SKM-1 treated with dmso at 0.1 percent for 144 hours (cell line): Measurements from ENCODE around the gene SEMA6A.
A peak's percentile ranks its signal among the peaks of the same experiment; 100 is the strongest.

Experiments
- DNase-seq: peaks from one replicate; lab custom pipeline; 2025; ENCODE audit not compliant: unreplicated experiment; lab: John Stamatoyannopoulos, UW

SEMA6A gene

GRCh38 chr5:116497631-116498030 lies 77.0 kb downstream of the SEMA6A start:
- no peak for DNase-seq

- no peak for DNase-seq
Measured at GRCh38 chr5:116495786-116496357, 78.8 kb downstream of the SEMA6A start.

- no peak for DNase-seq
Measured at GRCh38 chr5:116494784-116495450, 79.7 kb downstream of the SEMA6A start.

GRCh38 chr5:116492776-116493175 lies 81.8 kb downstream of the SEMA6A start:
- no peak for DNase-seq

- peak; percentile 78 for DNase-seq
Measured at GRCh38 chr5:116492016-116492623, 82.5 kb downstream of the SEMA6A start.

- DNase-seq: no peak
Measured at GRCh38 chr5:116488356-116489041, 86.1 kb downstream of the SEMA6A start.

- DNase-seq: no peak
Measured at GRCh38 chr5:116487045-116487444, 87.6 kb downstream of the SEMA6A start.

- no peak for DNase-seq
Measured at GRCh38 chr5:116486588-116486987, 88.0 kb downstream of the SEMA6A start.

- DNase-seq: no peak
Measured at GRCh38 chr5:116484645-116485044, 90.0 kb downstream of the SEMA6A start.

GRCh38 chr5:116482394-116482793 lies 92.2 kb downstream of the SEMA6A start:
- DNase-seq: no peak

- no peak for DNase-seq
Measured at GRCh38 chr5:116480894-116481510, 93.6 kb downstream of the SEMA6A start.

- DNase-seq: no peak
Measured at GRCh38 chr5:116479776-116480675, 94.6 kb downstream of the SEMA6A start.

- DNase-seq: no peak
Measured at GRCh38 chr5:116478491-116478890, 96.1 kb downstream of the SEMA6A start.

- DNase-seq: no peak
Measured at GRCh38 chr5:116476897-116477537, 97.6 kb downstream of the SEMA6A start.

- no peak for DNase-seq
Measured at GRCh38 chr5:116475338-116475737, 99.3 kb downstream of the SEMA6A start.

- DNase-seq: no peak
Measured at GRCh38 chr5:116473706-116474105, 100.9 kb downstream of the SEMA6A start.

- DNase-seq: no peak
Measured at GRCh38 chr5:116472274-116472673, 102.3 kb downstream of the SEMA6A start.

- no peak for DNase-seq
Measured at GRCh38 chr5:116469631-116470030, 105.0 kb downstream of the SEMA6A start.

- DNase-seq: no peak
Measured at GRCh38 chr5:116468583-116468982, 106.0 kb downstream of the SEMA6A start.

- DNase-seq: no peak
Measured at GRCh38 chr5:116467465-116467843, 107.2 kb downstream of the SEMA6A start.
